ENCODE measurements around the gene NUDCD3.

GRCh38 chr7:44375236-44375699 is 115.2 kb downstream of the NUDCD3 start:
- TF ChIP-seq CTCF (conservative IDR thresholded peaks at IDR 0.05; ENCODE audit: low read length) (peak; percentile 57), EZH2phosphoT487 (IDR thresholded peaks at IDR 0.05; ENCODE audit: borderline replicate concordance) (no peak)
